ENCODE results near the gene PITHD1. TPM values are rescaled to one million over a fixed set of nuclear protein-coding genes. Genes with fewer than 3 reads are reported as not detected.
A peak's percentile ranks its signal among the peaks of the same experiment; 100 is the strongest.

Gene PITHD1
- total RNA-seq, 4 donors from 2014 or later = 56.3 to 77.6 (median 60.8) TPM

- H3K9me3 ChIP-seq = no peaks in the 10 kb centered on the region
- peaks cover 0 to 20% (median 4%) of the 10 kb centered on the region in 3 donors for H3K4me1 ChIP-seq
- no peak for ATAC-seq
- WGBS, 2 donors (ENCODE audit: low coverage in 1 of 2) = 86 to 90% methylated on average over 4 to 6 of the region's 6 CpGs
- peaks cover 0 to 42% of the 10 kb centered on the region in 2 donors for H3K36me3 ChIP-seq
- H3K27me3 ChIP-seq = no peaks in the 10 kb centered on the region
- no peak overlapping the region for H3K4me3 ChIP-seq
- TF ChIP-seq POLR2A (IDR thresholded peaks at IDR 0.05) (no peak), CTCF (IDR thresholded peaks at IDR 0.05) (no peak), POLR2AphosphoS5 (IDR thresholded peaks at IDR 0.05) (no peak), EP300 (IDR thresholded peaks at IDR 0.05) (no peak)
- H3K27ac ChIP-seq = no peak overlapping the region
Measured at GRCh38 chr1:23806280-23806679, 28.1 kb downstream of the PITHD1 start.

- TF ChIP-seq POLR2AphosphoS5 (IDR thresholded peaks at IDR 0.05) (no peak), POLR2A (IDR thresholded peaks at IDR 0.05) (no peak), EP300 (IDR thresholded peaks at IDR 0.05) (no peak), CTCF (IDR thresholded peaks at IDR 0.05) (no peak)
- Histone ChIP-seq H3K9me3 (no peaks in the 10 kb centered on the region), H3K4me1 (peaks cover 0 to 13% (median 0%) of the 10 kb centered on the region in 3 donors), H3K36me3 (peaks cover 0 to 49% of the 10 kb centered on the region in 2 donors), H3K27ac (no peak overlapping the region), H3K27me3 (no peaks in the 10 kb centered on the region), H3K4me3 (no peak overlapping the region)
- 51 to 55% methylated on average over 2 to 3 of the region's 3 CpGs for WGBS, 2 donors (ENCODE audit: low coverage in 1 of 2)
- ATAC-seq = no peak
Measured at GRCh38 chr1:23807453-23807852, 29.2 kb downstream of the PITHD1 start.

- TF ChIP-seq CTCF (IDR thresholded peaks at IDR 0.05) (peak in 3 of 4 experiments; percentile 53 to 78 (median 53)), EP300 (IDR thresholded peaks at IDR 0.05) (no peak)
- WGBS, 2 donors (ENCODE audit: low coverage in 1 of 2) = 17 to 18% methylated on average over 4 to 5 of the region's 6 CpGs
- peaks cover 0 to 13% (median 0%) of the 10 kb centered on the region in 3 donors for H3K4me1 ChIP-seq
Measured at GRCh38 chr1:23809751-23810171, 31.5 kb downstream of the PITHD1 start.

GRCh38 chr1:23810818-23811540, 32.8 kb downstream of the PITHD1 start:
- Histone ChIP-seq H3K4me1 (peaks cover 0 to 13% (median 0%) of the 10 kb centered on the region in 3 donors), H3K9me3 (no peaks in the 10 kb centered on the region), H3K27ac (no peak overlapping the region), H3K4me3 (no peak overlapping the region), H3K36me3 (peaks cover 0 to 64% of the 10 kb centered on the region in 2 donors), H3K27me3 (no peaks in the 10 kb centered on the region)
- peak; percentile 36 for ATAC-seq
- TF ChIP-seq CTCF (IDR thresholded peaks at IDR 0.05) (peak in 3 of 4 experiments; percentile 25 to 58 (median 50)), POLR2AphosphoS5 (IDR thresholded peaks at IDR 0.05) (no peak)
- 51 to 59% methylated on average over 2 to 3 of the region's 3 CpGs for WGBS, 2 donors (ENCODE audit: low coverage in 1 of 2)

More at GRCh38 chr1:23809751-23810171, 31.5 kb downstream of the PITHD1 start:
- Histone ChIP-seq H3K9me3 (no peaks in the 10 kb centered on the region), H3K36me3 (peaks cover 0 to 52% of the 10 kb centered on the region in 2 donors), H3K27me3 (no peaks in the 10 kb centered on the region), H3K27ac (peak overlapping the region in 3 of 4 donors; percentile 7 to 22 (median 13)), H3K4me3 (no peak overlapping the region)
- ATAC-seq = peak; percentile 74

- peaks cover 0 to 72% of the 10 kb centered on the region in 2 donors for H3K36me3 ChIP-seq
- H3K27ac ChIP-seq = no peak overlapping the region
- peaks cover 0 to 13% (median 0%) of the 10 kb centered on the region in 3 donors for H3K4me1 ChIP-seq
- 80 to 92% methylated on average over 1 to 2 of the region's 4 CpGs for WGBS, 2 donors (ENCODE audit: low coverage in 1 of 2)
- H3K27me3 ChIP-seq = no peaks in the 10 kb centered on the region
- no peak for TF ChIP-seq EP300 (IDR thresholded peaks at IDR 0.05)
- TF ChIP-seq POLR2AphosphoS5 (IDR thresholded peaks at IDR 0.05) = no peak
- no peak for ATAC-seq
- H3K9me3 ChIP-seq = no peaks in the 10 kb centered on the region
- no peak overlapping the region for H3K4me3 ChIP-seq
Measured at GRCh38 chr1:23814016-23814415, 35.8 kb downstream of the PITHD1 start.
